ENCODE measurements around the gene ZNF581. TPM values are rescaled to one million over a fixed set of nuclear protein-coding genes. Genes with fewer than 3 reads are reported as not detected.

Gene ZNF581
- total RNA-seq, 1 donor from 2014 or later, result 9.4 TPM

DNA sequence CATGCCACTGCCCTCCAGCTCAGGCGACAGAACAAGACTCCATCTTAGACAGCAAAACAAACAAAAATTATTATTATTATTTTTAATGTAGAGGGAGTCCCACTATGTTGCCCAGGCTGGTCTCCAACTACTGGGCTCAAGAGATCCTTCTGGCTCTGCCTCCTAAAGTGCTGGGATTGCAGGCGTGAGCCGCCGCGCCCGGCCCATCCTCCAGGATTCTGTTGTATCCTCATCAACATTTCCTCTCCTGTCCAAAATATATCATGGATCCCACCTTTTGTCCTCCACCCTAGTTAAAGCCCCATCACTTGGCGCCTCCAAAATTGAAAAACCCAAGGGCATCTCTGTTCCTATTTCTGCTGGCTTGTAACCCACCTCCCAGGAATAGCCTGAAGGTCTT, 20.3 kb upstream of the ZNF581 start:
- DNase-seq, result no peak
- ATAC-seq, result no peak
- intact Hi-C loops (cut with micrococcal nuclease), result no loop called here

DNA sequence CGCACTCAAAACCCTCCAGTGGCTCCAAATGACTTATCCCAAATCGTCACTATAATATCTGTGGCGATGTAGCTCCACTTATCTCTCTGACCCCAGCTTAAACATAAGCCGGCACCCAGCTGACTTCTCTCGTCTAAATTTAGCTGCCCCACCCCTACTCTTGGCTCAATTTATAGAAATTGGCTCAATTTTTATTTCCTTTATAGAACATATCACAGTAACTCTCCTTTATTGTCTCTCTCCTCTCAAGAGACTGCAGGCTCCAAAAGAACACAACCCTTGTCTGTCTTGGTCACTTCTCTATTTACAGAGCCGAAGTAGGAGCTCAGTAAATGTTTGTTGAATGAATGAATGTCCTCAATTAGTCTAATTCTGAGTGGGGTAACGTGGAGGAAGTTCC, 19.9 kb upstream of the ZNF581 start:
- no peak for ATAC-seq
- intact Hi-C loops (cut with micrococcal nuclease), result no loop called here
- DNase-seq, result no peak

DNA sequence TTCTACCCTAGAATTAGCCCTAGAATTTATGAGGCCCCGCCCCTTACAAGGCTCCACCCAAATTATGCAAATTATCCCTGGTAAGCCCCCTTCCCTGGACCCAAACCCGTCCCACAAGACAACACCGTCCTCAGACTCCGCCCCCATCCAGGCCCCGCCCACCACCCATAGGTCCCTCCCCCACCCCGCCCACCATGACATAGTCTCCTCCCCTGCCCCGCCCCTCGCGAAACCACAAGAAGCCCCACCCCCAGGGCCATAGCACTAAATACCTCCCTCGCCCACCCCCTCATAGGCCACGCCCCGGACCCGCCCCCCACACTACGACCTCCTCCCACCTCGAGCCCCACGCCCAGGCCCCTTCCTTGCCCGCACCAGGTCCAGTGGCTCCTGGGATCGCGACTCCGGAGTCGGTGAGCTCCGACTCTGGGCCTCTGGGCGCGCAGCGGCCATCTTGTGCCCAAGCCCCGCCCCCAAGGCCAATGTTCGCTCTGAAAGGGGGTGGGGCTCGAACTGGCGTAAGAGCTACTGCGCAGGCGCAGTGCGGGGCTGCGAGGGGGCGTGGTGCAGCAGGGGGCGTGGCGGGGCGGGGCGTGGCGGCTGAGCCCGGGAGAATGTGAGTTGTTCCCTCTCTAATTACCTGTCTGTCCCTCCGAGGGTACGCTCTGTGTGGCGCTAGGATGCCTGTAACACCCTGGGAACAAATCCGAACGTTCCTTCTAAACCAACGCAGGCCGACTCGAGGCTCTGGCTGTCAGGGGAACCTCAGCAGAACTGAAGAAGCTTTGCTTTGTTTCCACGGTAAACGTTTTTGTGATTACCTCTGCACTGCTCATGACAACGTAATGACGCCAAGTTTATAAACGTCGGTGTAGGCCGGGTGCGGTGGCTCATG, 19.1 kb upstream of the ZNF581 start, which contains the start of gene ZNF784:
ZNF784 (minus strand) TSS at position 458 of the 895 bp plus-strand sequence; CDS start at position 453, 5 bp downstream.
- DNase-seq, result peak; percentile 96
- peak; percentile 91 for ATAC-seq
- intact Hi-C loops (cut with micrococcal nuclease), result no loop called here

DNA sequence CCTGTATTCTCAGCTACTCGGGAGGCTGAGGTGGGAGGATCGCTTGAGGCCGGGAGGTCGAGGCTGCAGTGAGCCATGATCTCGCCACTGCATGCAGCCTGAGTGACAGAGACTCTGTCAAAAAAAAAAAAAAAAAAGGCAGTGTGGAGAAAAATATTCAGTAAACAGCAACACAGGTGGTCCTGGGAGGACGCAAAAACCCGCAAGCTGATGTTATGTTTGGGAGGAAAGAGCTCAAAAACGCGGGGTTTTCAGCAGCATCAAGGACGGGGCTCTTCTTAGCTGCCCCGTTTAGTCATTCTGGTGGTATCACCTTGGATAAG, 18.5 kb upstream of the ZNF581 start:
- ATAC-seq, result no peak
- intact Hi-C loops (cut with micrococcal nuclease), result no loop called here
- no peak for DNase-seq

DNA sequence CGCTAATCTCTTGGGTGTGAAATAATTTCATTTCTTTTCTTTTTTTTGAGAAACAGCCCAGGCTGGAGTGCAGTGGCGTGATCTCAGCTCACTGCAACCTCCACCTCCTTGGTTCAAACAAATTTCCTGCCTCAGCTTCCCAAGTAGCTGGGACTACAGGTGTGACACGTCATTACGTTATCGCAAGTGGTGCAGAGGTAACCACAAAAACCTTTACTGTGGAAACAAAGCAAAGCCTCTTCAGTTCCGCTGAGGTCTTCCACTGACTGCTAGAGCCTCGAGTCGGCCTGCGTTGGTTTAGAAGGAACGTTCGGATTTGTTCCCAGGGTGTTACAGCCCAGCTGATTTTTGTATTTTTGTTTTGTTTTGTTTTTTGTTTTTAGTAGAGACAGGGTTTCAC, 17.1 kb upstream of the ZNF581 start:
- ATAC-seq (no peak), DNase-seq (no peak)
- intact Hi-C loops (cut with micrococcal nuclease), result no loop called here

DNA sequence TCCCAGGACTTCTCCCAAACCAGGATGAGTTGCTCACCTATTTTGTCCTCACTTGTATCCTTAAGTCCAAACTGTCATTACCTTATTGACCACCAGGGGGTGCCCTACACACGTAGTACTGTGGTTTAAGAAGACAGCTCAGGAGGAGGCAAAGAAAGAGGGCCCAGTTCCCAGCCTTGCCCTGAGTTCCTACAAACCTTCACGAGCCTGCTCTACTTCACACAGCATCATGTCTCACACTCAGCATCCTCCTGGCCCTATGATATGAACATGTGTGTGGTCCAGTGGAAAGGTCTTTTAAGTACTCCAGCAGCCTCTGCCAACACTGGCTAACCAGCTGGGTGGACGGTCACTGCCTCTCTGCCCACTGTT, 11.0 kb upstream of the ZNF581 start:
- DNase-seq (peak; percentile 38), ATAC-seq (peak; percentile 62)
- intact Hi-C loops (cut with micrococcal nuclease), result no loop called here

DNA sequence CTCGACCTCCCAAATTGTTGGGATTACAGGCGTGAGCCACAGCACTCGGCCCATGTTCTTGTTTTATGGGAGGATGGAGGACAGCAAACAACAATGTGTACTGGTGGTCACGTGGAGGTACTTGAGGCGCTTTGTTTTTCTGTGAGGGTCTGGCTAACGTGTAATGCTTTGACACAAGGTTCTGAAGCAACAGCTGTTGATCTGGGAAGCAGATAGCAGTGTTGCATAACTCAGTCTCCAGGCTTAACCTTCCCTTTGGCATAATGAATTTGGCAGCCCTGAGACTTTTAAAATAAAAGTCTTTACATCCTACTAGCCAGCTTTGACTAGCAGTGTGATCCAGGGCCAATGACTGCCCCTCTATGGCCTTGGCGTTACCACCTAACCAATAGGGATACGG, 9.6 kb upstream of the ZNF581 start:
- intact Hi-C loops (cut with micrococcal nuclease), result no loop called here
- no peak for ATAC-seq
- no peak for DNase-seq

DNA sequence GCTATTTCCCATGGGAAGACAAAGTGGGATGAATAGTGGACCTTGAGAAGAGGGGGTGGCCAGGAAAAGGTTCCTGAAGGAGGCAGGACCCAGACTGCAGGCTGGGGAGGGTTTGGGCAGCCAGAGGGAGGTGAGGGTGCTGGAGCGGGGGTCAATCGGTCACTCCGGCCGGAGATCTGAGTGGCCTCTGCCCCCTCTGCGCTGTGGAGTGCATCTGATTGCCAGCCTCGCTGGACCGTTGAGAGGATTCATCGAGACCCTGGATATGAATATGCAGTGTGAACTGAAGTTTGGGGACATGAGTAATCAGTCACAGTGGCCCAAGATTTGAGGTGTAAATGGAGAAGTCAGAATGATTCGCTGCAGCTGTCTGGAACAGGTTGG, 8.1 kb upstream of the ZNF581 start:
- DNase-seq (peak; percentile 29), ATAC-seq (no peak)
- intact Hi-C loops (cut with micrococcal nuclease), result no loop called here

DNA sequence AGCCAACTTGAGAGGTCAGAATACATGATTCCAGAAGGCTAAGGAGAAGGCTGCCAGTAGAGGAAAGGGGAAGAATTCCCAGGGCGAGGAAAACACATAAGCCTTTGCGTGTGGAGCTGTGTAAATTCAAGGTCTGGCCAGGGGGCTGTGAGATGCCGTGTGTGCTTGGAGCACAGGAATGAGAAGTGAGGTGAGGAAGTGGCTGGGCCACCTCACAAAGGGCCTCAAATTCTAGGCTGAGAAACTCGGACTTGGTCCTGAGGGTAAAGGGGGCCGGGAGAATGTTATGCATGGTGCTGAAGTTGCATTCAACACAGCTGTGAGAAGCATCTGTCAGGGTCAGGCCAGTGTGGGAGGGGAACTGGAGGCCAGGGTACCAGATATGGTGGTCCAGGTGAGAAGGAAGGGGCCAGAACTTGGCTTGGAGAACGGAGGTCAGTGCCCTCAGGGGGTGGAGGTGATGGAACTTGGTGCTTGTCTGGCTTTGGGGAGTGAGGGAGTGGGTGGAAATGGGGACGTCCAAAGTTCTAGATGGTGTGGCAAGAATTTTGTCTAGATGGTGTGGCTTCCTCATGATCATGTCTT, 7.5 kb upstream of the ZNF581 start:
- peak; percentile 12 for DNase-seq
- ATAC-seq, result no peak
- intact Hi-C loops (cut with micrococcal nuclease), result no loop called here

DNA sequence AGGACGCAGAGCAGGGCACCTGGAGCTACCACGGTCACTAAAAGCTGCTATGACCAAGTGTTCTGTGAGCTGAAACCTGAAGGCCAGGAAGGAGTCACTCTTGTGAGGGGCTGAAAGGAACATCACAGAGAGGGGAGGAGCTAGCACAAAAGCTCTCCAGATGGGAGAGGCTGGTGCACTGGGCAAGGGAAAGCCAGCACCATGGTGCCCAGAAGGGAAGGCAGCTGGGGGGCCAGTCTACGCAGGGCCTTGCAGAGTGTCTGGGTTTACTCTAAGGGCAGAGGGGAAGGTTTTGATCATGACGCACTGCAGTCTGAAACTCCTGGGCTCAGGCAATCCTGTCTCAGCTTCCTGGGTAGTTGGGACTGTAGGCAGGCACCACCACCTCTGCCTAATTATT, 6.7 kb upstream of the ZNF581 start:
- intact Hi-C loops (cut with micrococcal nuclease), result no loop called here
- ATAC-seq (no peak), DNase-seq (peak; percentile 20)

DNA sequence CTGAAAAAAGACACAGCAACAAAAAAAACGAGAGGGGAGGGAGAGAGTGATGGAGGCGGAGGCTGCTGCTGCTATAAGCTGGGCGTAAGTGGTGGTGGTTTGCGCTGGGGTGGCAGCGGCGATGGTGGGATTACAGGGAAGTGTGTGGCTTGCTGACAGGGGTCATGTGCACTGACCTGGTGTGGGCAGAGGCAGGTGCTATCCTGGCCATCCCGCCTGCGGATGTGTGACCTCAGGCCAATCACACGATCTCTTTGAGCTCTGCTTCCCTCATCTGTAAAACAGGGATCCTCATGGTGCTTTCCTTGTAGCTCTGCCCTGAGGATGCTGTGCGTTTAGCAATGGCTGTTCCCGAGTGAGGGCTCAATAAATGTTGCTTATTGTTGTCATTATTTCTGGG, 5.9 kb upstream of the ZNF581 start:
- ATAC-seq, result no peak
- DNase-seq, result peak; percentile 30
- intact Hi-C loops (cut with micrococcal nuclease), result no loop called here

DNA sequence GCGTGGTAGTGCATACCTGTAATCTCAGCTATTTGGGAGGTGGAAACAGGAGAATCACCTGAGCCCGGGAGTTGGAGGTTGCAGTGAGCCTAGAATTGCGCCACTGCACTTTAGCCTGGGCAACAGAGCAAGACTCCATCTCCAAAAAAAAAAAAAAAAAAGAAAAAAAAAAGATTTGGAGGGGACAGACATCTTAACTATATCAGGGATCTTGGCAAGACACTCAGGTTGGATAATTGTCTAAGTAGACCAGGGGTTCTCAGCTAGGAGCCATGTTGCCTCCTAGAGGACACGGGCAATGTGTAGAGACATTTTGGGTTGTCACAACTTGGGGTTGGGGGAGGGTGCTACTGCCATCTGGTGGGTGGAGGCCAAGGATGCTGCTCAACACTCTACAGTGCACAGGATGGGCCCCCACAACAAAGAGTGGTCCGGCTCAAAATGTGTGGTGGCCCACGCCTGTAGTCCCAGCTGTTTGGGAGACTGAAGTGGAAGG, 4.5 kb upstream of the ZNF581 start:
- DNase-seq (peak; percentile 38), ATAC-seq (no peak)
- intact Hi-C loops (cut with micrococcal nuclease), result no loop called here

DNA sequence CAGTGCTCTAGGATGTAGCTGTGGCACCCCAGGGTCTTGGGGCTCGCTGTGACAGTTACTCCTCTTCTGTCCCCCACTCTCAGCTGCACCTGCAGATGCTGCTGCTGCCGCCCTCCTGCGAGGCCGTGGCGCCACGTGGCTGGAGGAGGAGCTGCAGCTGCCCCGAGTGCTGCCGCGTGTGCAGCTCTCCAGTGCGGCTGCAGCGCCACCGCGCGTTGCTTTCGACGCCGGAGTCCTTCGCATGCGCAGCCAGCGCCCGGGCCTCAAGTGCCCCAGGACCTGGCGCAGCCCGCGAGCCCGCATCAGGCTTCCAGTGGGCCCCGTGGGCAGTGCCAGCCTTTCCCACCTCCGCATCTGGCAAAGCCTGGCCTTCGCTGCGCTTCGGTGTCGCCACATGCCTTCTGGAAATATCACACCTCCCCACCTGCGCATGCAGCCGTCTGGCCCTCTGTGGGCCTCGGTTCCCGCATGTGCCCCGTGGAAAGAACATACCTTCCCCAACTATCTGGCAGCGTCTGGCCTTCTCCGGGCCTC, 3.3 kb upstream of the ZNF581 start:
- intact Hi-C loops (cut with micrococcal nuclease), result no loop called here
- ATAC-seq, result peak; percentile 23
- DNase-seq, result peak; percentile 83

DNA sequence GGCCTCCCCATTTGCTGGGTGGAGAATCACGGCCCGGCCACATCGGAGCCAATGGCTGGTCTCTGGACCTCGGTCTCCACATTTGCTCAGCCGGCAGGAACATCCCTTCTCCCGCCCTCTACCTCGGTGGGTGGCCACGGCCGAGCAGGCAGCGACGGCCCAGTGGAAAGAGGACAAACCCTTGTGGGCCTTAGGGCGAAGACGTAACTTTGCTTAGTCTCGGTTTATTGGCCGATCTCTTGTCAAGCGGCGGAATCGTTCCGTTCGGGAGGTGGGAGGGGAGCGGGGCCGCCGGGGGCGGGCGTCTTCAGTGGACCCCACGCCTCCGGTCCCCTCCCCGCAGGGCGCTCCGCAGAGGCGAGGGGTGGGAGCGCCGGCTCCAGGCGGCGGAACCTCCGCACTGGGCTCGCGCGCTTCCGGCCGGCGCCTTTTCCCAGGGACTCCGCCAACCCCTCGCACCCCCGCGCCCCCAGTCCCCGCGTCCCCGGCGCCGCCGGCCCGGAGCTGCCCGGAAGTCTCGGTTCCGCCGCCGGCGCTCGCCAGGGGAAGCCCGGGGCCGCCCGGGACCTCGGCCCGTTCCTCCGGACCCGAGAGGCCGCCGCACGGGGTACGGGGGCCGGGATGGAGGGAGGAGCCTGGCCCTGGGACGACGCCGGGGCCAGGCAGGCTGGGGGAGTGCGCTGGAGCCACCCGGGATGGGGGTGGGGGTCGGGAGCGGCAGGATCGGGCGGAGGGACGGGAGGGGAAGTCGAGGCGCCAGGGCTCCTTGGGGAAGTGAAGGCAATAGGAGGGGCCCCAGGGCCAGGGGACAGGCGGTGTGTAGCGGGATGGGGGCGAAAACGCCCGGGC, 2.6 kb upstream of the ZNF581 start, which contains the start of gene ZNF580:
ZNF580 (plus strand) TSS at position 426 of the 849 bp plus-strand sequence. CDS start 1,507 bp downstream, outside the sequence.
- intact Hi-C loops (cut with micrococcal nuclease), result no loop called here
- ATAC-seq (peak; percentile 73), DNase-seq (peak; percentile 84)

DNA sequence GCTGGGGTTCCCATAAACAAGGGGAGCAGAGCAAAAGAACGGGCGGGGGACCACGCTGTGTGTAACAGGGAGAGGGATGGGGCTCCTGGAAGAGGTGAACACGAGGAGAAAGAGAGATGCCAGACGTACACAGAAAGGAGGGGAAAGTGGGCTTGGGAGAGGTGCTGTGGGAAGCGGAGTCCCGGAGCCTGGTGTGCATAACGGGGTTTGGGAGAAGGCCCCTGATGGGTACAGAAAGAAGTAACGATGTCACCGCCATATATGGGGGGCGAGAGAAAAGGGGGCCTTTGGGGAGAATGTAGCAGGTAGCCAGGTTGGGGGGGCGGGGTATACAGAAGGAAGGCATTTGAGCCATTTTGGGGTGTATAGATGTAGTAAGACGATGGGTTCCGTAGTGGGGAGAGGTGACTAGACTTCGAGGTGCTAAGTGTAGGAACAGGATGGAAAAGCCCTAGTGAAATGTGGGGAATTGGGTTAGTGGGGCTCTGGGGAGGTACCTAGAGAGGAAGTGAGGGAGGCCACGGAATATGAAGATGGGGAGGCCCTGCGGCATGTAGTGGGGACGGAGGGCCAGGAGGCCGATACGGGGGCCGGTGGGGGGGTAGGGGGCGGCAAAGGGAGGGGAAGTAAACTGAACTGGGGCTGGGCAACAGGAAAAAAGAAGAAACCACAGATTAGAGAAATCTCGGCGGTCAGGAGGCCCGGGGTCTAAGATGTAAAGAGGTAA, 1.9 kb upstream of the ZNF581 start:
- DNase-seq, result peak; percentile 11

DNA sequence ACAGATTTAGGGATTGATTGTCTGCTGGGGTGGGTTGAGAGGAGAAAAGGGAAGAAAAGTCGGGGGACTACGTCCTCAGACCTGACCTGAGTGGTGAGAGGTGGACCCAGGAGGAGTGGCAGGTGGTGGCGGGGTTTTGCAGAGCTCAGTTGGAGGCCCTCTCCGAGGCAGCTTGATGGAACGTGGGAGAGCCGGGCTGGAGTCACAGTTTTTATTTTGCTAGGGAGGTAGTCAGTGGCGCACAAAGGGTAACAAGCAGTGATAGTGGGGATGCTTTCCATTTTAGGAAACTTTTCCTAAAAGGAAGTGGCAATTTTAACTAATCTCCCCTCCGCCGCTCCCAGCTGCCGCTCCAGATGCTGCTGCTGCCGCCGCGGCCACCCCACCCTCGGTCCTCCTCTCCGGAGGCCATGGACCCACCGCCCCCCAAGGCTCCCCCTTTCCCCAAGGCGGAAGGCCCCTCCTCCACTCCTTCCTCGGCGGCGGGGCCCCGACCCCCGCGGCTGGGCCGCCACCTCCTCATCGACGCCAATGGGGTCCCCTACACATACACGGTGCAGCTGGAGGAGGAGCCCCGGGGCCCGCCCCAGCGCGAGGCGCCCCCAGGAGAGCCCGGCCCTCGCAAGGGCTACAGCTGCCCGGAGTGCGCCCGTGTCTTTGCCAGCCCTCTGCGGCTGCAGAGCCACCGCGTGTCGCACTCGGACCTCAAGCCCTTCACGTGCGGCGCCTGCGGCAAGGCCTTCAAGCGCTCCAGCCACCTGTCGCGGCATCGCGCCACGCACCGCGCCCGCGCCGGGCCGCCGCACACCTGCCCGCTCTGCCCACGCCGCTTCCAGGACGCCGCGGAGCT, 1.1 kb upstream of the ZNF581 start:
- intact Hi-C loops (cut with micrococcal nuclease), result no loop called here
- ATAC-seq, result peak; percentile 2
- DNase-seq, result peak; percentile 52

More for the DNA sequence above, 1.9 kb upstream of the ZNF581 start:
- ATAC-seq, result peak; percentile 0
- intact Hi-C loops (cut with micrococcal nuclease), result no loop called here

DNA sequence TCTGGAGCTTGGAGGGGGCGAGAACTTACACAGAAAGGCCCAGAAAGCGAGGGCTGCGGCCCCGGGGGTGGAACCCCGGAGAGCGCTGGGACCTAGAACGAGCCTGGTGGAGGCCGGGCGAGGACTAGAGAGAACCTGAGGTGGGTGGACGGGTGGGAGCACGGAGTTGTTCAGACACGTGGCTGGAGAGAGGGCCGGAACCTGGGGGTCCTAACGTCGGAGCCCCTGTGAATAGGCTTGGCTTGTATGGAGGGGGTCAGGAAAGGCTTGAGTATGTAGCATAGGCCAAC, 383 bp downstream of the ZNF581 start:
- intact Hi-C loops (cut with micrococcal nuclease), result no loop called here
- no peak for DNase-seq
- ATAC-seq, result no peak

DNA sequence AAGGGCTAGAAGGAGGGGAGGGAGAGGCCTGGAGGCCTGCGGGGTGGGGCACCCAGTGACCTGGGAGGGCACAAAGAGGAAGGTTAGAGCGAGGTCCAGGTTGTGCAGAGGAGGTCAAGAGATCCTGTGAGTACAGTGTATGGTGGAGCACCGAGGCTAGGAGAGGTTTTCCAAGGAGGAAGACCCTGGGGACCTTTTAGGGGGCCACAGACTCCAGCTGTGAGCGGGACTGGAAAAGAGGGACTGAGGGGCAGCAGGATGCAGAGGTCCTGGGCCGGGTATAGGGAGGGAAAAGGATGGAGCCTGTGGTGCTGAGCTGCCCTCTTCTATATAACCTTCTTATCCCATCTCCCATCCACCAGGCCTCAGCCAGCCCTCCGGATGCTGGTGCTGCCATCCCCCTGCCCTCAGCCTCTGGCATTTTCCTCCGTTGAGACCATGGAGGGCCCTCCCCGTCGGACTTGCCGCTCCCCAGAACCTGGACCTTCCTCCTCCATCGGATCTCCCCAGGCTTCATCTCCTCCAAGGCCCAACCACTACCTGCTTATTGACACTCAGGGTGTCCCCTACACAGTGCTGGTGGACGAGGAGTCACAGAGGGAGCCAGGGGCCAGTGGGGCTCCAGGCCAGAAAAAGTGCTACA, 863 bp downstream of the ZNF581 start:
- intact Hi-C loops (cut with micrococcal nuclease), result no loop called here
- DNase-seq, result peak; percentile 25
- ATAC-seq, result no peak
